GM19467 (cell line): ENCODE measurements around the gene PHACTR4.
"Not testable (repeated sequence)": the region's sequence is repeated elsewhere in the genome, so short reads cannot be mapped to it uniquely, and the experiment has no call there.

Source experiments
- ATAC-seq: cut with Tn5 transposase; IDR thresholded peaks from one replicate; pipeline ENCODE4 v1.9.1; 2021; ENCODE audit warnings: mild to moderate bottlenecking, moderate library complexity; ENCODE audit not compliant: unreplicated experiment

The PHACTR4 gene

DNA sequence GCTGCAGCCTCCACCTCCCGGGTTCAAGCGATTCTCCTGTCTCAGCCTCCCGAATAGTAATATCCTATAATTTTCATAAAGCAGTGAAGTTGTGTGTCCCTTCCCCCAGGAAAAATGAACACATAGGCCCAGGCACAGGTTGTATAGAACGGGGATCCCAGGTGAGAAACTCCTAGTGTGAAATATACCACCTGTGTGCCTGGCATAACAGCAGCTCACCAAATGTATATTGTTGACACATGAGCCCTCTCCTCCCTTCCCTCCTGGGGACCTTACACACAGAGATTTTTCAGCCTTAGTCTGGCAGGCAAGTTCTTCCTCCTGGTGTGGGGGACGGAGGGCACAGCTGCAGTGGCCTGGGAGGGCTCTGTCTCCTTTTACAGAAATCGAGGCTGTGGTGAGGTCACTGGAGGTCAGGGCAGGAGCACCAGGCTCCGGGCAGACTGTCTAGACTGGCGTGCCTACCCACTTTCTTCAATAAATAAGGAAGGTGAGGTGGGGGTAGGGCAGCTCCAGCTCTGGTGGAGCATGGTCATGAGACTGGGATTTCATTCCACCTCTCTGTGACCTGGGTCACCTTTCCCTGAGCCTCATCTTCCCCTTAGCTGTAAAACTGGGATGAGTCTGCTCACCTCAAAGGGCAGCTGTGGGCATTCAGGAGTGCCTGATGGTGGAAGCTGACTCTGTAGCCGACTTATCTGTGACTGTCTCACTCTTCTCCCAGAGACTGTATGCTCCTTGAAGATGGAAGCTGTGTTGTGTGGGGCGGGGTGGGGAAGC lies 150.6 kb downstream of the PHACTR4 start:
- no peak for ATAC-seq

DNA sequence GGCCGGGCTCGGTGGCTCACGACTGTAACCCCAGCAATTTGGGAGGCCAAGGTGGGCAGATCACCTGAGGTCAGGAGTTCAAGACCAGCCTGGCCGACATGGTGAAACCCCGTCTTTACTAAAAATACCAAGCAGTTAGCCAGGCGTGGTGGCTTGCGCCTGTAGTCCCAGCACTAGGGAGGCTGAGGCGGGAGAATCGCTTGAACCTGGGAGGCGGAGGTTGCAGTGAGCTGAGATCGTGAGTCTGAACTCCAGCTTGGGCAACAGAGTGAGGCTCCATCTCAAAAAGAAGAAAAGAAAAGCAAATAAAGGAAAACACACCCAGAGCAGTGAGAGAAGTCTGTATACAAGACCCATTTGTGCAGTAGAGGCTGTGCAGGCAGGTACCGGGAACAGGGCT lies 151.3 kb downstream of the PHACTR4 start:
- not testable (repeated sequence) for ATAC-seq

DNA sequence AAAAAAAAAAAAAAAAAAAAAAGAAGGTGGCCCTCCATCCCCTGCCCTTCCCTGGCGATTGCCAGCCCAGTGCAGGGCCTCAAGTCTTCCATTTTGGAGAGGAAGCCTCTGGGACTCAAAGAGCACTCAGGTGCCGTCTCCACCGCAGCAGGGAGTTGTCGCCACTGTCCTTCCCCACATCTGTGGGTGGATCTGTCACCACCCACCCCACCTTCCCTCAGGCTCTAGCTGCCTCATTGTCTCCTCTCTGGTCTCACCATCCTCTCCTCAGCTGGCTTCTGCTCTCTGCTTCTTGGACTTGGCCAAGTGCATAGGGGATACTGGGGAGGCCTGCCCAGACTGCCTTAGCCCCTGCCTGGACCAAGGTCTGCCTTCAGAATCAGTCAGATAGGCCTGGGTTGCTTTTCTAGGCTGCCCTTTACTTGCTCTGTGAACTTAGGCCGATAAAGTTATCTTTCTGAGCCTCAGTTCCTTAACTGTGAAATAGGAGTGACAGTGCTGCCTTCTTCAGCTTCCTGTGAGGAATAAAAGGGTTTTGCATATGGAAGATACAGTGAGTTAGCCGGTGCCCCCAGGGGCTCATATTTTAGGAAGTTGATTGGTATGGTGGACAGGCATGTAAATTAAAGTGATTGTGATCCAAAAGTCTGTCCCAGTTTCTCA lies 152.1 kb downstream of the PHACTR4 start:
- no peak for ATAC-seq

DNA sequence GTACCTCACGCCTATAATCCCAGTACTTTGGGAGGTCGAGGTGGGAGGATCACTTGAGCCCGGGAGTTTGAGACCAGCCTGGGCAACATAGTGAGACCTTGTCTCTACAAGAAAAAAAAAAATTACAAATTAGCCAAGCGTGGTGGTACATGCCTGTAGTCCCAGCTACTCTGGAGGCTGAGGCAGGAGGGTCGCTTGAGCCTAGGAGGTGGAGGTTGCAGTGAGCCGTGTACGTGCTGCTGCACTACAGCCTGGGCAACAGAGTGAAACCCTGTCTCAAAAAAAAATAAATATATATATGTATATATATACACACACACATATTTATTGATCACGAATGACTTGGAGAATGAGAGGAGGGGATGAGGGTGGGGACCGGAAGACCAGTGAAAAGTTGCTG lies 153.0 kb downstream of the PHACTR4 start:
- not testable (repeated sequence) for ATAC-seq

DNA sequence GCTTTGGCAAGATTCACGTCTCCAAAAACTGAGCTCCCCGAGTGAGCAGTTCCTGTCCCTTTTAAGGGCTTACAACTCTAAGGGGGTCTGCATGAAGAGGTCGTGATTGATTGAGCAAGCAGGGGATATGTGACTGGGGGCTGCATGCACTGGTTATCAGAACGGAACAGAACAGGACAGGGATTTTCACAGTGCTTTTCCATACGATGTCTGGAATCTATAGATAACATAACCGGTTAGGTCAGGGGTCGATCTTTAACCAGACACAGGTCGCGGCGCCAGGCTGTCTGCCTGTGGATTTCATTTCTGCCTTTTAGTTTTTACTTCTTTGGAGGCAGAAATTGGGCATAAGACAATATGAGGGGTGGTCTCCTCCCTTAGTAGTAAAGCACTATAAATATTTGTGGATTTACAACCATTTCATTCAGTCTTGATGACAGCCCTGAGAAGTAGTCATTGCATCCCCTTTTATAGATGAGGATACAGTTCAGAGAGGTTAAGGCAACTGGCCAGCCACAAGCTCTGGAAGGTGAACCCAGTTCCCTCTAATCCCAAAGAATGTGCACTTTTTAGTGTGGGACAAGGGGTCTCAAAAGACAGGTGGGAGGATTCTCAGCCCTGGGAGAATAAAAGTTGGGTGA lies 155.6 kb downstream of the PHACTR4 start:
- not testable (repeated sequence) for ATAC-seq

DNA sequence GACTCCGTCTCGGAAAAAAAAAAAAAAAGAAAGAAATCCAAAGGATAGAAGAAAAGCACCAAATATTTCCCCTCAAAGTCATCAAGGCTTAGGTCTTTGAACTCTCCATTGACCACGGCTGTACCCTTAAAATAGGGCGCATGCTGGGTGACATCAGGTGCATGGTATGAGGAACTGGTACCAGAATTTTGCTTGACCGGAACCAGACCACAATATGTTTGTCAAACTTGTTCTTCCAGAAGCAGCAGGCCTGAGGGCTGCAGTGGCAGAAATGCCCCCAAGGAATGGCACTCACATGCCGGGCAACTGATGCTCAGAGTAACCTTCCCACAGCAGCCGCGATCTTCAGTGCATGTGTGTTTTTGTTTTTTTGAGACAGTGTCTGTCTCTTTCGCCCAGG lies 157.3 kb downstream of the PHACTR4 start:
- ATAC-seq = no peak

DNA sequence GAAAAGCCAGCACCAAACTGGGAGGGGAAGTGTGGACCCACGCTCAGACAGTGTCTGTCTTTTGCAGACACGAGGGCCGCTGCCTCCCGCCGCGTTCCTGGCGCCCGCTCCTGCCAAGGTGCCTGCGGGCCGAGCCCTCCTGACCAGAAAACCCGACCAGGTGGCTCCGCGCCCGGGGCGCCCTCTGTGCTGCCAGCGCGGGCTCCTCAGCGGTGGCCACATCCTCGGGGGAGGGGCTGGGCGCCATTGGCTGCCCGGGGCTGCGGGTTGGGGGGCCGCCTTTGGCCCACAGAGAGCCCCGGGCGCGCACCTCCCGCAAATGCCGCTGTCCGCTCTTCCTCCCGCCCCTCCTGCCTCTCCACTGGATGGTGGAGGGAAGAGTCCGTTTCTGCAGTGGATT lies 160.9 kb downstream of the PHACTR4 start:
- ATAC-seq = no peak

DNA sequence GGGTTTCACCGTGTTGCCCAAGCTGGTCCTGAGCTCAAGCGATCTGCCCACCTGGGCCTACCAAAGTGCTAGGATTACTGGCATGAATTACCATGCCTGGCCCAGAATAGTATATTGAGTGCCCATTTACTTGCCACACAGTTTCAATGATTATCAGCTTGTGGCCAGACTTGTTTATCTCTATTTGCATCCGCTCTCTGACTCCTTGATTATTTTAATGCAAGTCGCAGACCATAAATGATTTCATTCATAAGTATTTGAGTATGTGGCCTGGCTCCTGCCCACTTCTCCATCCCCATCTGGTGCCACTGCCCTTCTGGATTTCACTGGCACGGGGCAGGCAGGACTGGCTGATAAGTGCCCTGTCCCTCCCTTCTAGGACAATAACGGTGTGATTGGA lies 165.1 kb downstream of the PHACTR4 start:
- ATAC-seq = no peak

DNA sequence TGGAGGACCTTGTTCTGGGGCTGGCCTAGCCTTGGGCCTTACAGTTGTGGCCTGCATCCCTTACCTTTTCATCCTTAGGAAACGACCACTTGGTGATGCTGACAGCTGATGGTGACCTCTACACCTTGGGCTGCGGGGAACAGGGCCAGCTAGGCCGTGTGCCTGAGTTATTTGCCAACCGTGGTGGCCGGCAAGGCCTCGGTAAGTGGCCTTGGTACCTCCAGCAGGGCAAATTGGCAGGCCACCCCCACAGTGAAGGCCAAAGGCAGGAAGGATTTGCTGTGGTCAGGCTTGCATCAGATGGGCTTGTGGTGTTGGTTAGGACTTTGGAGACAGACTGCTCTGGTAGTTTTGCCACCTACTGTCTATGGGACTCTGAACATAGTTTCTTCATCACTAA lies 165.6 kb downstream of the PHACTR4 start:
- ATAC-seq = no peak

DNA sequence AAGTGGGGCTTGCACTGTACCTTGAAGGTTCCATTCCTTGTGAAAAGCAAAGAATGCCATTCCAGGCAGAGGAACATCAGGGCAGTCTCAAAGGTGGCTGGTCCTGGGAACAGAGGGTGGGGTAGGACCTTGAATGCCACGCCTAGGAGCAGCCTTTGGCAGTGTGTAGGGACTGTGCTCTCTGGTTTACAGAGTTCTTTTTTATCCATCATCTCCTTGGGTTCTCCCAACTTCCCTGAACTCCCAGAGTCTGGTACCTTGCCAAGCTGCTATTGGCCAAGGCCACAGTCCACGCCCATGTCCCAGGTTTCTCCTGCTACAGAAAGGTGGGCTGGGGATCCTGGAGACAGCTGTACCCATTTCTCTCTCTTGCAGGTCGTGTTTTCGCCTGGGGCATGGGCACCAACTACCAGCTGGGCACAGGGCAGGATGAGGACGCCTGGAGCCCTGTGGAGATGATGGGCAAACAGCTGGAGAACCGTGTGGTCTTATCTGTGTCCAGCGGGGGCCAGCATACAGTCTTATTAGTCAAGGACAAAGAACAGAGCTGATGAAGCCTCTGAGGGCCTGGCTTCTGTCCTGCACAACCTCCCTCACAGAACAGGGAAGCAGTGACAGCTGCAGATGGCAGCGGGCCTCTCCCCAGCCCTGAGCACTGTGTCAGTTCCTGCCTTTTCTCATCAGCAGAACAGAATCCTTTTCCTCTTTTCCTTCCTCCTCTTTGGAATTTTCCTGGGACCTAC lies 168.1 kb downstream of the PHACTR4 start:
- no peak for ATAC-seq

DNA sequence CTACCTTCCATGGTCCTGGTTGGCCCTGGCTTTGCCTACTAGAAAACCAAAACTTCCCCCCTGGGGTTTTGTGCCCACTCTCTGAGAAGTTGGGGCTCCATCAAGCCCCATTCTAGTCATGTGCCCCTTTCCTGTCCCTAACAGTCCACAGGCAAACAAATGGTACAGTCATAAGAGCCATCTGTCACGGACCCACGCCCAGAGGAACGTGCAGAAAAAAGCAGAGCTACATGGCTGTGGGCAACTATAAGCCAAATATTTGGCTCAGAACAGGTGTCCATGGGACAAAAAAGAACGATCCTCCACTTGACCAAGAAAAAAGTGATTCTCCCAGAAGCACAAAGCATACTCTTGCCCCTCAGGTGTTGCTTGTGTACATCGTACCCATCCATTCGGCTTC lies 168.7 kb downstream of the PHACTR4 start:
- no peak for ATAC-seq

DNA sequence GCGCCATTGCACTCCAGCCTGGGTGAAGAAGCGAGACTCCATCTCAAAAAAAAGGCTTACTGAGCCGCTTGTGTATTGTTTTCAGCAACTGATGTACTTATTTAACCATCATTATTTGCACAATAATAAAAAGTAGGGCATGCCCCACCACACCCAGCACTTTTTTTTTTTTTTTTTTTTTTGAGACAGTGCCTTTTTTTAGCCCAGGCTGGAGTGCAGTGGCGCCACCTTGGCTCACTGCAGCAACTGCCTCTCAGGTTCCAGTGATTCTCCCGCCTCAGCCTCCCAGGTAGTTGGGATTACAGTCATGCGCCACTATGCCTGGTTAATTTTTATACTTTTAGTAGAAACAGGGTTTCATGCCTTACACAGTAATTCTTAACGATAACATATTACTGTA lies 171.1 kb downstream of the PHACTR4 start:
- ATAC-seq = no peak

DNA sequence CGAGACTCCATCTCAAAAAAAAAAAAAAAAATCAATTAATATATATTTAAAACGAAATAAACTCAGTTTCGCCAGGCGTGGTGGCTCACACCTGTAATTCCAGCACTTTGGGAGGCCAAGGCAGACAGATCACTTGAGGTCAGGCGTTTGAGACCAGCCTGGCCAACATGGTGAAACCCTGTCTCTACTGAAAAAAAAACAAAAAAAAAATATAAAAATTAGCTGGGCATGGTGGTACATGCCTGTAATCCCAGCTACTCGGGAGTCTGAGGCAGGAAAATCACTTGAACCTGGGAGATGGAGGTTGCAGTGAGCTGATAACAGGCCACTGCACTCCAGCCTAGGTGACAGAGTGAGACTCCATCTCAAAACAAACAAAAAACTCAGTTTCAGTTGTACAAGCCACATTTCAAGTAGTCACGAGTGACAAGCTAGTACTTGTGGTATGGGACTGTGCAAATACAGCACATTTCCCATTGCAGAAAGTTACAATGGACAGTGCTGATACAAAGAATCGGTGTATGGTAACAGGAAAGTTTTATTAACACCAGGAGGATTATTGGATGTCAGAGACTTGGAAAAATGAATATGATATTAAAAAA lies 172.0 kb downstream of the PHACTR4 start:
- ATAC-seq = not testable (repeated sequence)

DNA sequence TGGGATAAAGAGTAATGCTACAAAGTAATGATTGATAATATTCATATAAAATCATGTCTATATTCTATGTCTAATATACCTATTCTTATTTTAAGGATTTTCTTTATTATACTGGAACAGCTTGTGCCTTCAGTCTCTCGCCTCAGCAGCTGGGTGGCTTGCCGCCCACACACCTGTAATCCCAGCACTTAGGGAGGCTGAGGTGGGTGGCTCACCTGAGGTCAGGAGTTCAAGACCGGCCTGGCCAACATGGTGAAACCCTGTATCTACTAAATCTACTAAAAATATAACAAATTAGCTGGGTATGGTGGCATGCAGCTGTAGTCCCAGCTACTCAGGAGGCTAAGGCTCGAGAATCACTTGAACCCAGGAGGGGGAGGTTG lies 175.7 kb downstream of the PHACTR4 start:
- no peak for ATAC-seq

DNA sequence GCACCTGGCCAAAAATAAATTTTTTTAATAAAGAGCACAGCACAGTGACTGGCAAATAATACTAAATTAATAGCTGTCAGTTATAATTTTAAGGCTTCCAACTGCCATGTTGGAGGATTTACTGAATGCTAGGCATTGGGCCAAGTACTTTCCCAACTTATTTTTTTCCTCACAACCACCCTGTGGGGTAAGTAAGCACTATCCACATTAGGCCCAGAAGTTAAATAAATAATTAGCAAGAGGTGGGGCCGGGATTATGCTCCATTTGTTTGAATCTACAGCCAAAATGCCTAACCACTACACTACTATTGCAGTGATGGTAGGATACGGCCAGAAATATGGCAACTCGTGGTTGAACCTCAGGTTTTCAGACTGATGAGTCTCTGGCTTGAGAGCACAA lies 178.8 kb downstream of the PHACTR4 start:
- no peak for ATAC-seq
